Epithelial cell of esophagus (primary cell): ENCODE data around the gene MCCC1.
"Not testable (repeated sequence)": the region's sequence is repeated elsewhere in the genome, so short reads cannot be mapped to it uniquely, and the experiment has no call there.

Source experiments
- DNase-seq: peaks from one replicate; pipeline ENCODE4 v3.0.0; 2010; ENCODE audit warnings: low read depth
- H3K4me3 ChIP-seq: 2 replicates; pipeline ENCODE4 v1.5.1; 2011; ENCODE audit warnings: mild to moderate bottlenecking, low read length, control low read depth
- CTCF ChIP-seq: IDR thresholded peaks from 2 replicates; pipeline ENCODE4 v1.5.1; 2011; ENCODE audit warnings: low read depth, mild to moderate bottlenecking, low read length, control low read depth, inconsistent platforms; ENCODE audit not compliant: insufficient read depth; ENCODE audit errors: missing control alignments

Gene MCCC1

DNA sequence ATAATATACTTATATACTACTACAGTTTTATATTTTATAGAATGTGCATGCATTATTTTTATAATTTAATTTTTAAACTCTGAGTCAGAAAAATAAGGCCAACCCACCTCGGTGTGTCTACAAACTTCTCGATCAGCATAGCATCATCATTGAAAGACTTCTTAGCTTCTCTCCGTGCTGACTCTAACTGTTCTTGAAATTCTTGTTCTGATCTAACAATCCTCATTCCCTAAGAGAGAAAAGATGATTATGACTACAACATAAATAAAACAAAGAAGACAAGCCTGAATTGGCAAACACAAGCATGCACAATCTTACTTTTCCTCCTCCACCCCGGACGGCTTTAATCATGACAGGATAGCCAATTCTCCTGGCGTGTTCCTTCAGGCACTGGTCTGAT, 28.4 kb downstream of the MCCC1 start:
- DNase-seq, result peak; percentile 29
- TF ChIP-seq CTCF, result no peak
- H3K4me3 ChIP-seq, result no peak overlapping the region

- TF ChIP-seq CTCF, result no peak
- H3K4me3 ChIP-seq, result no peak overlapping the region
- no peak for DNase-seq
Measured at GRCh38 chr3:183069086-183069485, 30.2 kb downstream of the MCCC1 start.

GRCh38 chr3:183066891-183067290, 32.4 kb downstream of the MCCC1 start:
- H3K4me3 ChIP-seq, DNase-seq: not testable (repeated sequence)

GRCh38 chr3:183064475-183064874, 34.8 kb downstream of the MCCC1 start:
- no peak for DNase-seq
- TF ChIP-seq CTCF, result no peak
- no peak overlapping the region for H3K4me3 ChIP-seq

DNA sequence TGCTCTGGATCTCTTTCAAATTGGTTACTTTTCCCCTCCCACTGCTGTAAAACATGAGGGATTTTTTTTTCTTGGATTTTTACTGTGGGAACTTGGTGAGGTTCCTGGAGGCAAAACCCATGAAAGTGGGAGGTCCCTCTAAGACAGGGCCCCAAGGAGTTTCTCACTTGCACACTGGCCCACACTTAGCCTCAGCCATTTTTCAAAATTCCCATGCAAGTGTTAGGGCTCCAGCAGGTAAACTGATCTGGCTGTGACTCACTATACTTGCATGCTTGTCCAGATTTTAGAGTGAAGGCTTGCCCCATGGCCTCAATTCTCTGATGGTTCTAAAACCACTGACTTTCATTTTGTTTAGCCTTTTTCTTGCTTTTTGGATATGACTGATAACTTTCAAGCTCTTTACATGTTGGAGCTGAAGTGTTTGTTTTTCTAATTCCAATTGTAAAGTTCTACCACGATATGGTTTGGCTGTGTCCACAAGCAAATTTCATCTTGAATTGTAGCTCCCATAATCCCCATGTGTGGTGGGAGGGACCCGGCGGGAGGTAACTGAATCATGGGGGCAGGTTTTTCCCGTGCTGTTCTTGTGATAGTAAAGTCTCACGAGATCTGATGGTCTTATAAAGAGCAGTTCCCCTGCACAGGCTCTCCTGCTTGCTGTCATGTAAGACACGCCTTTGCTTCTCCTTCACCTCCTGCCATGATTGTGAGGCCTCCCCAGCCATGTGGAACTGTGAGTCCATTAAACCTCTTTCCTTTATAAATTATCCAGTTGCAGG, 37.7 kb downstream of the MCCC1 start:
- H3K4me3 ChIP-seq, result no peak overlapping the region
- no peak for TF ChIP-seq CTCF
- DNase-seq, result no peak

DNA sequence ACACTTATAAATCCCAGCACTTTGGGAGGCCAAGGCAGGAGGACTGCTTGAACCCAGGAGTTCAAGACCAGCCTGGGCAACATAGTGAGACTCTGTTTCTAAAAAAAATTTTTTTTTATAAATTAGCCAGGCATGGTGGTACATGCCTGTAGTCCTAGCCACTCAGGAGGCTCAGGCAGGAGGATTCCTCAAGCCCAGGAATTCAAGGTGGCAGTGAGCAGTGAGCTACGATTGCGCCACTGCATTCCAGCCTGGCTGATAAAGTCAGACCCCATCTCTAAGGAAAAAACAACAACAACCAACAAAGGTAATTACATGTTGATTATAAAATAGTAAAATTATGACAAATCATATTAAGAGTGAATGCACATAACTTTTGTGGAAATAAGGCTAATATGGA, 40.9 kb downstream of the MCCC1 start:
- no peak for TF ChIP-seq CTCF

DNA sequence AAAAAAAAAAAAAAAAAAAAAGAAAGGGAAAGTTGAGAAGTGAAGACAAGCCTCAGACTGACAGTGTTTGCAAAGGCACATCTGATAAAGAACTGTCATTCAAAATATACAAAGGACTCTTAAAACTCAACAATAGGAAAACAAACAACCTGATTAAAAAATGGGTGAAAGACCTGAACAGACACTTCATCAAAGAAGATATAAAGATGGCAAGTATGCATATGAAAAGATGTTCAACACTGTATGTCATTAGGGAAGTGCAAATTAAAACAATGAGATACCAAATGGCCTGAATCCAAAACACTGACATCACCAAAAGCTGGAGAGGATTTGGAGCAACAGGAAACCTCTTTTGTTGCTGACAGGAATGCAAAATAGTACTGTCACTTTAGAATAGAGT, 48.6 kb downstream of the MCCC1 start:
- H3K4me3 ChIP-seq, result no peak overlapping the region
- no peak for TF ChIP-seq CTCF
- no peak for DNase-seq

More for the DNA sequence above, 40.9 kb downstream of the MCCC1 start:
- H3K4me3 ChIP-seq, result no peak overlapping the region
- no peak for DNase-seq
